GM13976 (cell line): ENCODE measurements around the gene UBE3A.

ENCODE experiments used
- DNase-seq: peaks from one replicate; pipeline ENCODE4 v3.0.0; 2012; ENCODE audit warnings: low spot score
- CTCF ChIP-seq: IDR thresholded peaks from 2 replicates; pipeline ENCODE4 v1.5.1; 2012; ENCODE audit warnings: borderline replicate concordance, mild to moderate bottlenecking; ENCODE audit not compliant: insufficient read depth; ENCODE audit errors: extremely low read depth, missing control alignments, control extremely low read depth
- in situ Hi-C: fragments of 300-500 bp; cut with MboI; formaldehyde crosslinking; loops from one replicate; pipeline ENCODE4 v1.12.0; 2022; ENCODE audit warnings: low sequenced_read_pairs, mixed read lengths, inconsistent platforms; ENCODE audit not compliant: unreplicated experiment

The UBE3A gene

GRCh38 chr15:25381579-25381978 is 57.2 kb downstream of the UBE3A start:
- DNase-seq, result no peak
- in situ Hi-C loops, result no loop called here
- no peak for TF ChIP-seq CTCF

GRCh38 chr15:25378501-25378901 is 60.3 kb downstream of the UBE3A start:
- no peak for DNase-seq
- no peak for TF ChIP-seq CTCF
- in situ Hi-C loops, result no loop called here

GRCh38 chr15:25375557-25375956 is 63.3 kb downstream of the UBE3A start:
- DNase-seq, result no peak
- in situ Hi-C loops, result no loop called here
- no peak for TF ChIP-seq CTCF

- no peak for DNase-seq
- in situ Hi-C loops, result no loop called here
- TF ChIP-seq CTCF, result no peak
These were observed 64.7 kb downstream of the UBE3A start for GRCh38 chr15:25374143-25374542.

- TF ChIP-seq CTCF, result no peak
- in situ Hi-C loops, result no loop called here
- DNase-seq, result no peak
These were observed 66.5 kb downstream of the UBE3A start for GRCh38 chr15:25372298-25372697.

- no peak for DNase-seq
- no peak for TF ChIP-seq CTCF
- in situ Hi-C loops, result no loop called here
These were observed 70.0 kb downstream of the UBE3A start for GRCh38 chr15:25368850-25369249.

- DNase-seq, result no peak
- no peak for TF ChIP-seq CTCF
- in situ Hi-C loops, result no loop called here
These were observed 72.8 kb downstream of the UBE3A start for GRCh38 chr15:25366058-25366457.
